Heart right ventricle (tissue), 16 donors: ENCODE results near the gene RAI1. TPM values are rescaled to one million over a fixed set of nuclear protein-coding genes. Genes with fewer than 3 reads are reported as not detected.
A peak's percentile ranks its signal among the peaks of the same experiment; 100 is the strongest.
"Not testable (repeated sequence)": the region's sequence is repeated elsewhere in the genome, so short reads cannot be mapped to it uniquely, and the experiment has no call there.

ENCODE experiments used
- ATAC-seq, 8 donors: fragments of 200-7000 bp; cut with Tn5 transposase; one replicate each; pipeline ENCODE4 v1.9.1; 2020; ENCODE audit warnings: mild to moderate bottlenecking in 8 of 8, moderate library complexity in 8 of 8, moderate number of reproducible peaks in 1 of 8
- DNase-seq, 2 donors: peaks; one replicate each; pipeline ENCODE4 v3.0.0-alpha.2; 2020
- H3K27ac ChIP-seq, 10 donors: fragments of 200-600 bp; sonication (generic) in 2 of 10; one replicate each; pipeline versions ENCODE4 v1.5.0 to v1.8.0; 2020 to 2022; ENCODE audit warnings: mild to moderate bottlenecking in 3 of 10
- H3K27me3 ChIP-seq, 7 donors: fragments of 200-600 bp; one replicate each; pipeline ENCODE4 v1.8.0; 2021 to 2022; ENCODE audit warnings: mild to moderate bottlenecking in 2 of 7
- H3K36me3 ChIP-seq, 9 donors: fragments of 200-600 bp; sonication (generic) in 1 of 9; one replicate each; pipeline versions ENCODE4 v1.5.0 to v1.8.0; 2020 to 2022; ENCODE audit warnings: mild to moderate bottlenecking in 2 of 9
- H3K4me1 ChIP-seq, 9 donors: fragments of 200-600 bp; sonication (generic) in 1 of 9; one replicate each; pipeline versions ENCODE4 v1.5.0 to v1.8.0; 2020 to 2022; ENCODE audit warnings: mild to moderate bottlenecking in 4 of 9
- H3K4me3 ChIP-seq, 10 donors: fragments of 200-600 bp; sonication (generic) in 2 of 10; one replicate each; pipeline versions ENCODE4 v1.5.0 to v1.8.0; 2020 to 2022; ENCODE audit warnings: mild to moderate bottlenecking in 7 of 10, moderate library complexity in 2 of 10
- H3K9me3 ChIP-seq, 11 donors: fragments of 200-600 bp in 10 of 11; sonication (generic) in 2 of 11; one replicate each; pipeline versions ENCODE4 v1.5.0 to v1.8.0; 2013 to 2022; ENCODE audit warnings: mild to moderate bottlenecking in 2 of 11, control low read depth in 1 of 11, moderate library complexity in 1 of 11
- CTCF ChIP-seq, 9 donors: fragments of 200-600 bp; sonication (generic) in 2 of 9; IDR thresholded peaks; one replicate each; pipeline versions ENCODE4 v1.5.0 to v1.8.0; 2021 to 2022; ENCODE audit warnings: antibody characterized with exemption in 9 of 9, mild to moderate bottlenecking in 5 of 9, moderate library complexity in 1 of 9
- WGBS, 2 donors: extraction: QIAGEN DNeasy Blood & Tissue Kit; methylation state at CpG; one replicate each; pipeline ENCODE4 v1.1.7; 2013; ENCODE audit warnings: inconsistent platforms in 1 of 2; 5-methylcytosine and 5-hydroxymethylcytosine counted together
- intact Hi-C, 10 donors: fragments of 100-400 bp; cut with DNase I; formaldehyde crosslinking; loops; one replicate each; pipeline versions ENCODE4 v1.11.1 to v1.14.2; 2022
- polyA plus RNA-seq, 2 donors: library from polyadenylated mRNA; stranded (reverse); fragments of 200-250 nt; gene quantifications; one replicate each; pipeline ENCODE4 v1.2.3, GENCODE V29; 2013
- total RNA-seq, 10 donors: library from RNA; stranded (reverse); fragmentation: NEBNext Ultra II Directional in 3 of 10; extraction: Animal tissue kit (Norgen Biotek cat#: 25700) in 3 of 10; gene quantifications; one replicate each; pipeline versions ENCODE4 v1.2.1 to v1.2.4, GENCODE V29; 2021 to 2023
- donor health status: Arrhythmogenic right ventricular cardiomyopathy.
- donor health status: ischemic (EF 13 %, LVEDD 7.1; RV severe dilation, severe dysfunction).
- donor health status: healthy with polysubstance abuse.
- donor health status: DM: no; HTN: yes; CAD: no.
- donor health status: DM: no; HTN: no; CAD: no.
- donor health status: ischemic (EF 25% LVEDD 6.9; RV normal size, moderate dysfunction).
- donor health status: ischemic (EF 25% LVEDD 5.7; RV mildly dilated, moderate dysfunction).
- donor health status: healthy.
- donor health status: DM: yes; HTN: yes; CAD: no.
- donor health status: Ischemic cardiomyopathy.
- donor health status: ischemic (EF 35%, LVEDD 5.7; RV mildly dilated, moderate dysfunction).
- donor health status: nonischemic (EF 11% LVEDD 7.7; RV severe dilation, severe dysfunction).
- donor health status: DM: yes; HTN: yes; CAD: no.
- donor health status: PGD.
- donor health status: ischemic (EF 29% LVEDD 5.4; RV normal size, mild dysfunction).
- donor health status: nonischemic (EF 23%, LVEDD 6.1; RV moderate dilation, normal function).

Gene RAI1
- total and polyA plus RNA-seq, 12 donors = 13.8 to 32.0 (median 19.8) TPM

- intact Hi-C loops = loop anchor here in 1 of 10 donors (10.0 kb wide), 1 partner anchor 132 kb away; no protein-coding TSS in a partner anchor
- Histone ChIP-seq H3K27me3 (no peaks in the 10 kb centered on the region), H3K9me3 (peaks cover 0 to 9% (median 0%) of the 10 kb centered on the region in 11 donors), H3K4me3 (no peak overlapping the region), H3K27ac (no peak overlapping the region), H3K36me3 (no peaks in the 10 kb centered on the region), H3K4me1 (peaks cover 0 to 14% (median 0%) of the 10 kb centered on the region in 9 donors)
- TF ChIP-seq CTCF (IDR thresholded peaks at IDR 0.05) = no peak
- no peak for ATAC-seq
- 56 to 64% methylated on average over 5 of the region's 5 CpGs for WGBS, 2 donors
- DNase-seq = no peak
Observed at GRCh38 chr17:17636272-17636885, 44.9 kb upstream of the RAI1 start.

- 83 to 89% methylated on average over 2 of the region's 2 CpGs for WGBS, 2 donors
Observed at GRCh38 chr17:17638467-17638866, 42.8 kb upstream of the RAI1 start.

GRCh38 chr17:17639661-17640270 is 41.5 kb upstream of the RAI1 start:
- intact Hi-C loops = loop anchor here in 9 of 10 donors (2.0 to 10.0 kb wide), 10 partner anchors 67 to 642 kb away; partner anchors contain the start of gene RASD1 (in 5 of the 9)
- not testable (repeated sequence) for H3K27me3 ChIP-seq, H3K27ac ChIP-seq, H3K9me3 ChIP-seq, H3K36me3 ChIP-seq, DNase-seq, H3K4me3 ChIP-seq
- peak in 1 of 8 donors; percentile 11 for ATAC-seq
- H3K4me1 ChIP-seq = peaks cover 0 to 14% (median 0%) of the 10 kb centered on the region in 9 donors
- 66 to 71% methylated on average over 9 of the region's 9 CpGs for WGBS, 2 donors

More at GRCh38 chr17:17638467-17638866, 42.8 kb upstream of the RAI1 start:
- Histone ChIP-seq H3K36me3 (no peaks in the 10 kb centered on the region), H3K4me1 (peaks cover 0 to 14% (median 0%) of the 10 kb centered on the region in 9 donors), H3K4me3 (no peak overlapping the region), H3K27me3 (no peaks in the 10 kb centered on the region), H3K27ac (no peak overlapping the region), H3K9me3 (peaks cover 0 to 4% (median 0%) of the 10 kb centered on the region in 11 donors)
- DNase-seq (no peak), ATAC-seq (no peak)
- TF ChIP-seq CTCF (IDR thresholded peaks at IDR 0.05) = no peak
- intact Hi-C loops = loop anchor here in 1 of 10 donors (10.0 kb wide), 1 partner anchor 134 kb away; no protein-coding TSS in a partner anchor

GRCh38 chr17:17641621-17642409 is 39.4 kb upstream of the RAI1 start:
- DNase-seq = peak; percentile 72 to 85
- H3K27ac ChIP-seq = peak overlapping the region in 1 of 10 donors; percentile 31
- intact Hi-C loops = loop anchor here (1.0 to 10.0 kb wide), 11 partner anchors 70 to 645 kb away; partner anchors contain the start of gene RASD1 (in 6 of the 10)
- H3K4me1 ChIP-seq = peaks cover 0 to 14% (median 0%) of the 10 kb centered on the region in 9 donors
- 31 to 39% methylated on average over 14 of the region's 14 CpGs for WGBS, 2 donors
- no peaks in the 10 kb centered on the region for H3K36me3 ChIP-seq
- H3K9me3 ChIP-seq = peaks cover 0 to 9% (median 0%) of the 10 kb centered on the region in 11 donors
- peaks cover 0 to 6% (median 0%) of the 10 kb centered on the region in 7 donors for H3K27me3 ChIP-seq
- peak; percentile 81 to 94 (median 89) for TF ChIP-seq CTCF (IDR thresholded peaks at IDR 0.05)
- peak; percentile 80 to 94 (median 87) for ATAC-seq
- H3K4me3 ChIP-seq = no peak overlapping the region

- peaks cover 0 to 13% (median 0%) of the 10 kb centered on the region in 11 donors for H3K9me3 ChIP-seq
- H3K4me1 ChIP-seq = peaks cover 0 to 10% (median 0%) of the 10 kb centered on the region in 9 donors
- WGBS, 2 donors = 75 to 82% methylated on average over 4 of the region's 4 CpGs
- not testable (repeated sequence) for H3K27me3 ChIP-seq, H3K4me3 ChIP-seq, DNase-seq, H3K36me3 ChIP-seq, H3K27ac ChIP-seq, ATAC-seq
- intact Hi-C loops = loop anchor here in 2 of 10 donors (10.0 kb wide), 2 partner anchors 150 to 640 kb away; partner anchors contain the start of gene RASD1 (in 2 of the 2)
Observed at GRCh38 chr17:17645148-17645547, 36.1 kb upstream of the RAI1 start.
